A673 (cell line): ENCODE results near the gene COA8.

ENCODE experiments used
- CTCF ChIP-seq: fragments of 300-800, 200-600 bp; sonication (generic); conservative IDR thresholded peaks from 2 replicates; pipeline ENCODE4 v1.5.1; 2017; ENCODE audit warnings: low read depth, mild to moderate bottlenecking, antibody characterized with exemption, low read length, moderate library complexity, mixed read lengths
- EZH2 ChIP-seq: fragments of 200-600 bp; sonication (generic); IDR thresholded peaks from 2 replicates; pipeline ENCODE4 v1.6.1; 2017; ENCODE audit warnings: borderline replicate concordance, low read depth, mild to moderate bottlenecking, mixed read lengths, antibody characterized with exemption, low read length; ENCODE audit not compliant: poor library complexity, severe bottlenecking

- TF ChIP-seq EZH2 = no peak
- TF ChIP-seq CTCF = no peak
Measured at GRCh38 chr14:103584326-103584915, 21.7 kb downstream of the COA8 start.
